K562 (cell line): ENCODE measurements around the gene SAPCD1. TPM values are rescaled to one million over a fixed set of nuclear protein-coding genes. Genes with fewer than 3 reads are reported as not detected.

Experiments
- ATAC-seq: fragments of 200-7000 bp; cut with Tn5 transposase; 3 replicates; pipeline ENCODE4 v1.9.1; 2020; ENCODE audit warnings: moderate library complexity
- BruUV-seq: library from RNA; stranded (reverse); fragments of 400-500 nt; replicated peaks from 2 replicates; lab custom pipeline; 2021; lab: Mats Ljungman, UMichigan
- CTCF ChIA-PET: fragments of 300-600 bp; formaldehyde crosslinking; extraction: SDS; loops from one replicate; lab custom pipeline; 2021; ENCODE audit warnings: low intra/inter-chr PET ratio; lab: Yijun Ruan, JAX
- POLR2A ChIA-PET: fragments of 300-600, 350-650 bp; sonication (Branson Sonifier 250); formaldehyde crosslinking; extraction: SDS; loops from one replicate; lab custom pipeline; 2021; ENCODE audit warnings: antibody characterized with exemption, inconsistent platforms; lab: Yijun Ruan, JAX
- DNase-seq, 4 experiments: peaks; one replicate each; pipeline versions ENCODE4 v3.0.0 to v3.0.0-alpha.2; 2011 to 2018; ENCODE audit warnings: low spot score in 3 of 4, mixed read lengths in 3 of 4; ENCODE audit errors: extremely low read depth in 1 of 4
- FAIRE-seq: peaks from 2 replicates; lab custom pipeline; 2011; peaks lifted over from hg19 to GRCh38; lab: Jason Lieb, UNC
- H2AFZ ChIP-seq: 2 replicates; pipeline ENCODE4 v1.6.0; 2011; ENCODE audit warnings: low read depth, low read length, control low read depth, inconsistent platforms
- H3K27ac ChIP-seq: fragments of 200-600 bp; 3 replicates; pipeline ENCODE4 v1.8.0; 2011; ENCODE audit warnings: low read depth, mild to moderate bottlenecking, control low read depth, inconsistent platforms, low read length, moderate library complexity, mixed read lengths; ENCODE audit errors: extremely low read depth
- H3K27me3 ChIP-seq, 2 experiments: fragments of 300-600 bp in 1 of 2; 2 replicates in 1 of 2; 3 replicates in 1 of 2; pipeline versions ENCODE4 v1.6.0 to v1.8.0; 2011; ENCODE audit warnings: inconsistent platforms in 2 of 2, low read length in 2 of 2, mild to moderate bottlenecking in 1 of 2, mixed read lengths in 1 of 2, moderate library complexity in 1 of 2; ENCODE audit not compliant: control insufficient read depth in 2 of 2, insufficient read depth in 2 of 2
- H3K36me3 ChIP-seq: fragments of 300-600 bp; 3 replicates; pipeline ENCODE4 v1.8.0; 2011; ENCODE audit warnings: mild to moderate bottlenecking, low read length, inconsistent platforms; ENCODE audit not compliant: control insufficient read depth, insufficient read depth
- H3K4me1 ChIP-seq, 2 experiments: fragments of 200-600 bp in 1 of 2; replicated peaks in 1 of 2; 2 replicates in 1 of 2; 3 replicates in 1 of 2; pipeline versions ENCODE4 v1.5.1 to v1.8.0; 2011; ENCODE audit warnings: inconsistent platforms in 2 of 2, low read length in 2 of 2, mild to moderate bottlenecking in 1 of 2, mixed read lengths in 1 of 2, moderate library complexity in 1 of 2; ENCODE audit not compliant: control insufficient read depth in 2 of 2, insufficient read depth in 2 of 2
- H3K4me2 ChIP-seq: 2 replicates; pipeline ENCODE4 v1.6.1; 2011; ENCODE audit warnings: low read length, control low read depth, inconsistent platforms, mixed read lengths; ENCODE audit not compliant: insufficient read depth
- H3K4me3 ChIP-seq: fragments of 200-600 bp; sonication (generic), shearing (Covaris generic); 2 replicates; pipeline ENCODE4 v1.5.1; 2016; ENCODE audit warnings: control low read depth, inconsistent platforms
- H3K79me2 ChIP-seq: fragments of 200-600 bp; 3 replicates; pipeline ENCODE4 v1.8.0; 2011; ENCODE audit warnings: low read length, inconsistent platforms; ENCODE audit not compliant: control insufficient read depth, insufficient read depth
- H3K9ac ChIP-seq, 2 experiments: 2 replicates each; pipeline versions ENCODE4 v1.6.0 to v1.6.1; 2011; ENCODE audit warnings: low read depth in 2 of 2, low read length in 2 of 2, control low read depth in 1 of 2, inconsistent platforms in 1 of 2, mild to moderate bottlenecking in 1 of 2, mixed read lengths in 1 of 2; ENCODE audit not compliant: insufficient read depth in 1 of 2
- H3K9me1 ChIP-seq: one replicate; pipeline ENCODE4 v1.6.0; 2011; ENCODE audit warnings: inconsistent platforms, mild to moderate bottlenecking, low read length, moderate library complexity; ENCODE audit not compliant: control insufficient read depth, insufficient read depth
- H3K9me3 ChIP-seq: replicated peaks from 2 replicates; pipeline ENCODE4 v1.5.1; 2011; ENCODE audit warnings: low read depth, low read length, inconsistent platforms; ENCODE audit not compliant: control insufficient read depth, insufficient read depth
- H4K20me1 ChIP-seq: replicated peaks from 2 replicates; pipeline ENCODE4 v1.6.1; 2011; ENCODE audit warnings: low read length, inconsistent platforms, mixed read lengths; ENCODE audit not compliant: control insufficient read depth, insufficient read depth
- FOXA3 ChIP-seq, 2 experiments: fragments of 450-650 bp in 1 of 2; sonication (generic) in 1 of 2; formaldehyde crosslinking; IDR thresholded peaks in 1 of 2; conservative IDR thresholded peaks in 1 of 2; 2 replicates each; pipeline versions ENCODE4 v1.4.0 to v1.8.0; 2020 to 2022; ENCODE audit warnings: mild to moderate bottlenecking in 2 of 2, missing genetic modification reagents in 1 of 2
- MED1 ChIP-seq: sonication (generic); formaldehyde crosslinking; IDR thresholded peaks from 2 replicates; pipeline ENCODE4 v1.8.1; 2023; ENCODE audit warnings: missing genetic modification reagents, borderline replicate concordance
- NR1H2 ChIP-seq: sonication (generic); formaldehyde crosslinking; IDR thresholded peaks from 2 replicates; pipeline ENCODE4 v1.4.0; 2020; ENCODE audit warnings: mild to moderate bottlenecking, missing genetic modification reagents
- POLR2G ChIP-seq: fragments of 200-400 bp; formaldehyde crosslinking; IDR thresholded peaks from 2 replicates; pipeline ENCODE4 v1.6.1; 2017; ENCODE audit warnings: low read depth, mild to moderate bottlenecking, antibody characterized with exemption, low read length, moderate library complexity
- RBFOX2 ChIP-seq: fragments of 200-400 bp; formaldehyde crosslinking; IDR thresholded peaks from 2 replicates; pipeline ENCODE4 v1.6.1; 2017; ENCODE audit warnings: low read depth, mild to moderate bottlenecking, low read length, moderate library complexity
- RBM22 ChIP-seq: fragments of 200-400 bp; formaldehyde crosslinking; IDR thresholded peaks from 2 replicates; pipeline ENCODE4 v1.6.1; 2018; ENCODE audit warnings: low read length, low read depth; ENCODE audit not compliant: poor library complexity, severe bottlenecking
- TEAD1 ChIP-seq, 2 experiments: fragments of 450-650 bp in 1 of 2; sonication (generic) in 1 of 2; formaldehyde crosslinking; IDR thresholded peaks; 2 replicates each; pipeline versions ENCODE4 v1.4.0 to v1.8.0; 2020 to 2022; ENCODE audit warnings: mild to moderate bottlenecking in 2 of 2, missing genetic modification reagents in 1 of 2
- ZNF184 ChIP-seq: sonication (generic); formaldehyde crosslinking; IDR thresholded peaks from 2 replicates; pipeline ENCODE4 v1.5.0; 2020; ENCODE audit warnings: missing genetic modification reagents
- WGBS: fragments of 100-300 bp; shearing (Covaris generic); methylation state at CpG from one replicate; pipeline ENCODE4 v1.1.6; 2016; ENCODE audit warnings: low coverage, mixed read lengths; ENCODE audit not compliant: insufficient coverage; ENCODE audit errors: missing lambda C conversion rate; 5-methylcytosine and 5-hydroxymethylcytosine counted together
- in situ Hi-C: fragments of 300-500 bp; cut with MboI; formaldehyde crosslinking; loops from 4 replicates; pipeline ENCODE4 v1.15.0; 2018; ENCODE audit warnings: inconsistent platforms, mixed read lengths
- intact Hi-C: fragments of 100-400 bp; cut with micrococcal nuclease; formaldehyde crosslinking; loops from 2 replicates; pipeline ENCODE4 v1.14.2; 2022
- polyA plus RNA-seq, 8 experiments: library from polyadenylated mRNA; depleted of rRNA in 4 of 8; stranded (reverse) in 5 of 8; unstranded in 3 of 8; fragments of >200 nt; fragmentation: Nextera tagmentation in 2 of 8; fragmentation: Illumina TruSeq in 1 of 8; extraction: Ambion mirVana in 2 of 8; extraction: Trizol in 1 of 8; gene quantifications; 2 replicates each; pipeline versions ENCODE4 v1.2.1 to v1.2.3, GENCODE V29; 2011 to 2014; ENCODE audit warnings: inconsistent platforms in 1 of 8, missing spikeins in 1 of 8
- total RNA-seq, 7 experiments: library from RNA; depleted of rRNA in 6 of 7; stranded (reverse); fragments of >200 nt in 6 of 7; fragmentation: Illumina TruSeq in 2 of 7; extraction: Trizol in 2 of 7; gene quantifications; 2 replicates each; pipeline versions ENCODE4 v1.2.1 to v1.2.3, GENCODE V29; 2011 to 2021; ENCODE audit warnings: low replicate concordance in 1 of 7
- TF ChIP-seq, protein P1 (sequence below): sonication (generic); formaldehyde crosslinking; IDR thresholded peaks from 2 replicates; pipeline ENCODE4 v1.8.0; 2022; ENCODE audit warnings: missing genetic modification reagents, mild to moderate bottlenecking, moderate library complexity, borderline replicate concordance
- TF ChIP-seq, protein P2 (sequence below): fragments of 450-650 bp; formaldehyde crosslinking; IDR thresholded peaks from 2 replicates; pipeline ENCODE4 v1.4.0; 2022; ENCODE audit warnings: missing genetic modification characterization
- TF ChIP-seq, protein P3 (sequence below): IDR thresholded peaks from 2 replicates; pipeline ENCODE4 v1.6.1; 2016; ENCODE audit warnings: missing genetic modification characterization, missing compliant biosample characterization

The SAPCD1 gene
- total and polyA plus RNA-seq, 9 of the 15 experiments (the other 6 are each of a cell fraction or from before 2014, with no cell fraction given) = 2.6 to 30.2 (median 7.4) TPM

GRCh38 chr6:31765910-31766794, 3.7 kb downstream of the SAPCD1 start:
- no peaks in the 10 kb centered on the region for H3K27me3 ChIP-seq
- ATAC-seq (no peak), FAIRE-seq (no peak), DNase-seq (peak in 1 of 4 experiments; percentile 62)
- no peaks in the 10 kb centered on the region for H3K79me2 ChIP-seq
- ChIA-PET CTCF (interaction anchor here (1.4 kb wide), 1 partner anchor 86 kb away, joined by 4 read pairs; the partner anchor contains the start of gene LY6G5C), POLR2A (interaction anchor here (0.7 to 5.9 kb wide), 20 partner anchors 7 to 106 kb away, joined by 3 to 75 read pairs (median 3); partner anchors contain the start of genes C6orf47, CLIC1, HSPA1B and LSM2)
- no peak overlapping the region for H3K4me2 ChIP-seq
- intact Hi-C loops (no loop called here), in situ Hi-C loops (loop anchor here (5.0 kb wide), 1 partner anchor 79 kb away; no protein-coding TSS in a partner anchor)
- no peaks in the 10 kb centered on the region for H4K20me1 ChIP-seq
- WGBS = 76% methylated on average over 42 of the region's 42 CpGs
- H3K9me3 ChIP-seq = no peaks in the 10 kb centered on the region
- H3K4me3 ChIP-seq = no peak overlapping the region
- no TSS peak for BruUV-seq
- H3K4me1 ChIP-seq = peaks cover 18 to 47% of the 10 kb centered on the region in 2 experiments; a peak in 4 of 5 replicates
- no peak overlapping the region for H3K27ac ChIP-seq
- H3K9ac ChIP-seq = peak overlapping the region in 1 of 2 experiments; percentile 72; a peak in 2 of 4 replicates
- TF ChIP-seq TEAD1 (CRISPR knock-in tag; IDR thresholded peaks at IDR 0.05) = no peak
- peak; percentile 53 for TF ChIP-seq RBFOX2
- TF ChIP-seq, protein P1, sequence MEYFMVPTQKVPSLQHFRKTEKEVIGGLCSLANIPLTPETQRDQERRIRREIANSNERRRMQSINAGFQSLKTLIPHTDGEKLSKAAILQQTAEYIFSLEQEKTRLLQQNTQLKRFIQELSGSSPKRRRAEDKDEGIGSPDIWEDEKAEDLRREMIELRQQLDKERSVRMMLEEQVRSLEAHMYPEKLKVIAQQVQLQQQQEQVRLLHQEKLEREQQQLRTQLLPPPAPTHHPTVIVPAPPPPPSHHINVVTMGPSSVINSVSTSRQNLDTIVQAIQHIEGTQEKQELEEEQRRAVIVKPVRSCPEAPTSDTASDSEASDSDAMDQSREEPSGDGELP (CRISPR knock-in tag) = peak; percentile 34; the same call in 1 of the 2 replicates
- TF ChIP-seq, protein P2, sequence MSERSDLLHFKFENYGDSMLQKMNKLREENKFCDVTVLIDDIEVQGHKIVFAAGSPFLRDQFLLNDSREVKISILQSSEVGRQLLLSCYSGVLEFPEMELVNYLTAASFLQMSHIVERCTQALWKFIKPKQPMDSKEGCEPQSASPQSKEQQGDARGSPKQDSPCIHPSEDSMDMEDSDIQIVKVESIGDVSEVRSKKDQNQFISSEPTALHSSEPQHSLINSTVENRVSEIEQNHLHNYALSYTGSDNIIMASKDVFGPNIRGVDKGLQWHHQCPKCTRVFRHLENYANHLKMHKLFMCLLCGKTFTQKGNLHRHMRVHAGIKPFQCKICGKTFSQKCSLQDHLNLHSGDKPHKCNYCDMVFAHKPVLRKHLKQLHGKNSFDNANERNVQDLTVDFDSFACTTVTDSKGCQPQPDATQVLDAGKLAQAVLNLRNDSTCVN (CRISPR knock-in tag) = 0 out of 2 replicates have a peak, but pooled peaks have one; percentile 26
- peak; percentile 48 for TF ChIP-seq RBM22
- 0 out of 4 replicates have a peak, but pooled peaks of 1 of the 2 experiments have one; percentile 20 for TF ChIP-seq FOXA3 (CRISPR knock-in tag; conservative IDR thresholded peaks at IDR 0.05 in 1 of 2, IDR thresholded peaks at IDR 0.05 in 1 of 2)
- TF ChIP-seq, protein P3, sequence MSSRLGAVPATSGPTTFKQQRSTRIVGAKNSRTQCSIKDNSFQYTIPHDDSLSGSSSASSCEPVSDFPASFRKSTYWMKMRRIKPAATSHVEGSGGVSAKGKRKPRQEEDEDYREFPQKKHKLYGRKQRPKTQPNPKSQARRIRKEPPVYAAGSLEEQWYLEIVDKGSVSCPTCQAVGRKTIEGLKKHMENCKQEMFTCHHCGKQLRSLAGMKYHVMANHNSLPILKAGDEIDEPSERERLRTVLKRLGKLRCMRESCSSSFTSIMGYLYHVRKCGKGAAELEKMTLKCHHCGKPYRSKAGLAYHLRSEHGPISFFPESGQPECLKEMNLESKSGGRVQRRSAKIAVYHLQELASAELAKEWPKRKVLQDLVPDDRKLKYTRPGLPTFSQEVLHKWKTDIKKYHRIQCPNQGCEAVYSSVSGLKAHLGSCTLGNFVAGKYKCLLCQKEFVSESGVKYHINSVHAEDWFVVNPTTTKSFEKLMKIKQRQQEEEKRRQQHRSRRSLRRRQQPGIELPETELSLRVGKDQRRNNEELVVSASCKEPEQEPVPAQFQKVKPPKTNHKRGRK = no peak
- TF ChIP-seq POLR2G = peak; percentile 77
- TF ChIP-seq ZNF184 (CRISPR knock-in tag) = peak; percentile 35; the same call in 1 of the 2 replicates
- 0 out of 2 replicates have a peak, but pooled peaks have one; percentile 31 for TF ChIP-seq MED1 (CRISPR knock-in tag)
- no peak for TF ChIP-seq NR1H2 (CRISPR knock-in tag)
- TF ChIP-seq, all 486 proteins: peak for 8
- H2AFZ ChIP-seq = no peak overlapping the region
- H3K9me1 ChIP-seq = peaks cover 4% of the 10 kb centered on the region
- peaks cover 30% of the 10 kb centered on the region; the same call in 2 of the 3 replicates for H3K36me3 ChIP-seq
